ENCODE measurements around the gene DLEU7.

Gene DLEU7

GRCh38 chr13:50788551-50789210, 54.8 kb downstream of the DLEU7 start:
- DNase-seq = no peak

- DNase-seq = no peak
Observed at GRCh38 chr13:50787316-50788195, 55.9 kb downstream of the DLEU7 start.

GRCh38 chr13:50783717-50784290, 59.7 kb downstream of the DLEU7 start:
- DNase-seq = peak; percentile 45

- DNase-seq = no peak
Observed at GRCh38 chr13:50783066-50783465, 60.4 kb downstream of the DLEU7 start.

GRCh38 chr13:50780201-50781015, 63.1 kb downstream of the DLEU7 start:
- no peak for DNase-seq

- DNase-seq = no peak
Observed at GRCh38 chr13:50779443-50780200, 63.9 kb downstream of the DLEU7 start.
